ENCODE measurements around the gene FAF1. TPM values are rescaled to one million over a fixed set of nuclear protein-coding genes. Genes with fewer than 3 reads are reported as not detected.

Gene FAF1
- total and polyA plus RNA-seq, 9 donors: 23.1 to 76.0 (median 57.1) TPM

- Histone ChIP-seq H3K9me3 (no peaks in the 10 kb centered on the region), H3K4me3 (no peak overlapping the region), H3K36me3 (no peaks in the 10 kb centered on the region), H3K27me3 (no peaks in the 10 kb centered on the region), H3K27ac (no peak overlapping the region), H3K4me1 (ENCODE audit: insufficient read depth) (no peaks in the 10 kb centered on the region)
- intact Hi-C loops (cut with DNase I): no loop called here
- DNase-seq: no peak
- TF ChIP-seq CTCF (IDR thresholded peaks at IDR 0.05): no peak
- TF ChIP-seq POLR2A (IDR thresholded peaks at IDR 0.05): no peak
- no peak for TF ChIP-seq EP300 (IDR thresholded peaks at IDR 0.05)
- 98 to 99% (median 98%) methylated on average over 3 of the region's 3 CpGs for WGBS, 3 donors
Observed at GRCh38 chr1:50523548-50523947, 436.5 kb downstream of the FAF1 start.

- DNase-seq: no peak
- WGBS, 3 donors: 98 to 100% (median 99%) methylated on average over 1 of the region's 1 CpG
- Histone ChIP-seq H3K36me3 (no peaks in the 10 kb centered on the region), H3K4me3 (no peak overlapping the region), H3K4me1 (ENCODE audit: insufficient read depth) (no peaks in the 10 kb centered on the region), H3K9me3 (no peaks in the 10 kb centered on the region), H3K27me3 (no peaks in the 10 kb centered on the region), H3K27ac (no peak overlapping the region)
- intact Hi-C loops (cut with DNase I): no loop called here
- no peak for TF ChIP-seq CTCF (IDR thresholded peaks at IDR 0.05)
- TF ChIP-seq POLR2A (IDR thresholded peaks at IDR 0.05): no peak
- TF ChIP-seq EP300 (IDR thresholded peaks at IDR 0.05): no peak
Observed at GRCh38 chr1:50522691-50523342, 437.2 kb downstream of the FAF1 start.

GRCh38 chr1:50521703-50522102 is 438.4 kb downstream of the FAF1 start:
- H3K27me3 ChIP-seq: no peaks in the 10 kb centered on the region
- TF ChIP-seq CTCF (IDR thresholded peaks at IDR 0.05): no peak
- TF ChIP-seq EP300 (IDR thresholded peaks at IDR 0.05): no peak
- TF ChIP-seq POLR2A (IDR thresholded peaks at IDR 0.05): no peak
- H3K27ac ChIP-seq: no peak overlapping the region
- 91 to 95% (median 92%) methylated on average over 4 of the region's 4 CpGs for WGBS, 3 donors
- DNase-seq: no peak
- intact Hi-C loops (cut with DNase I): no loop called here
- no peaks in the 10 kb centered on the region for H3K36me3 ChIP-seq
- H3K9me3 ChIP-seq: no peaks in the 10 kb centered on the region
- H3K4me1 ChIP-seq (ENCODE audit: insufficient read depth): no peaks in the 10 kb centered on the region
- no peak overlapping the region for H3K4me3 ChIP-seq

- intact Hi-C loops (cut with DNase I): no loop called here
- Histone ChIP-seq H3K27me3 (no peaks in the 10 kb centered on the region), H3K9me3 (no peaks in the 10 kb centered on the region), H3K4me3 (no peak overlapping the region), H3K36me3 (no peaks in the 10 kb centered on the region), H3K4me1 (ENCODE audit: insufficient read depth) (no peaks in the 10 kb centered on the region), H3K27ac (no peak overlapping the region)
- DNase-seq: no peak
- TF ChIP-seq CTCF (IDR thresholded peaks at IDR 0.05): no peak
- no peak for TF ChIP-seq POLR2A (IDR thresholded peaks at IDR 0.05)
- no peak for TF ChIP-seq EP300 (IDR thresholded peaks at IDR 0.05)
Observed at GRCh38 chr1:50517488-50517887, 442.6 kb downstream of the FAF1 start.

All from ovary (tissue), 9 donors.